ENCODE data around the gene NCOA6. TPM values are rescaled to one million over a fixed set of nuclear protein-coding genes. Genes with fewer than 3 reads are reported as not detected.
"Not testable (repeated sequence)": the region's sequence is repeated elsewhere in the genome, so short reads cannot be mapped to it uniquely, and the experiment has no call there.

NCOA6 gene
- total RNA-seq, 1 experiment from 2014 or later = 8.2 TPM

DNA sequence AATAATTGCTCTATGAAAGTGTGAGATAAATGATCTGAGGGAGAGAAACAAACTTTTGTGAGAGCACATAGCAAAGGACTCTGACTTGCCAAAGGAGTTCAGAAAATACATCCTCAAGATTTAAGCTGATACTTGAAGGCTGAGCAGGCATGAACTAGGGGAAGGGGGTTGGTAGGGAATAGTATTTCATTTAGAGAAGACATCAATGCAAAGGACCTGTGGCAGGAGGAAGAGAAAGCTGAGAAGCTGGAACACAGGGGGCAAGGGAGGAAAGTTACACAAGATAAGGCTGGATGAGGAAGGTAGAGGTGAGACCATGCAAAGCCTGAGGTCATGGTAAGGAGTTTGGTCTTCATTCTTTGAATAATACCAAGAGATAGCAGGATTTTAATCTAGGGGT is 50.6 kb downstream of the NCOA6 start:
- no peak for DNase-seq (ENCODE audit: low spot score)

DNA sequence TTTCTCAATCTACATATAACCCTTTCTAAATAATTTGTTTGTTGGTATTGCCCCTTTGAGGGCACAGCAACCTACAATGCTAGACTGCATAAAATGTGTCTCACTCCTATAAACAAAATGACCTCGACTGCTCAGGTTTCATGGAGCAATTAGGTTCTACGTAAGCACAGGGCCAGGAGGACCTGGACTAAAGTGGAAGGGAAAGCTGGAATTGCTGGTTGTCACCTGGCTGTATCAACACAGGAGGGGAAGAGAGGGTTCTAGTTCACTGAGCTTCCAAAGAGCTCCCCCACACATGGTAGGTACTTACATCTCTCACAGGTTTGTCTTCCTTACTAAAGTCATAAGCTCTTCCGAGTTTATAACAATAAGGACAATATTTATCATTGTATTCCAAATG is 51.0 kb downstream of the NCOA6 start:
- no peak for DNase-seq (ENCODE audit: low spot score)

DNA sequence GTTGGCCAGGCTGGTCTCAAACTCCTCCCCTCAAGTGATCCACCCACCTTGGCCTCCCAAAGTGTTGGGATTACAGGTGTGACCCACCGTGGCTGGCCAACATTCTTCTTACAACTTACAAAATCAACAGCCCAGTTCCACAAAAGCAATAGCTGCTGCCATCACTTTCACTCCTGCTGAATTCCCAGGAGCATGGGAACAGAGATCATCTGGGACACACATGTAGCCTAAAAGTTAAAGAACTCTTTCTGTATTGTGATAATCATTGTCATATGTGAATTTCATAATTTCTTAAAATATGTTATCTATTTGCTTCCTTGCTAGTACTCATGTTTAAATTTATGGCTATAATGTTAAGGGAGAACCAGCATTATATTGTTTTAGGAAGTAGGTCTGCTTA is 51.7 kb downstream of the NCOA6 start:
- DNase-seq (ENCODE audit: low spot score) = no peak

DNA sequence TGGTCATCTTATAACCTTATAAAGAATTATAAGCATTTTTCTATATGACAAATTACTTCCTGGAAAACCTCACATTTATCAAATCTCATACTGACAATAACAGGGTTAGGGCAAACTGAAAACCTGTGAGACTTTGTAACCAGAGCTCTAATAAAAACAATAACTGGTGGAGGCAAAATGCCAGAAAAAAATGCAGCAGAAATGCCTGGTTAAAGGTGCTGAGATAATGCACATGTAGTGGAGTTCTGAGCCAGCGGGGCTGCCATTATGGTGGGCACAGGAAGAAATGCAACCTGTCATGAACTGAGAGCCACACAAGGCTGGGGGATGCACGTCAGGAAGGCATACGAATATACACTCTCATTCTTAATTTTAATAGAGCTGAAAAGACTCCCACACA is 53.0 kb downstream of the NCOA6 start:
- DNase-seq (ENCODE audit: low spot score) = no peak

DNA sequence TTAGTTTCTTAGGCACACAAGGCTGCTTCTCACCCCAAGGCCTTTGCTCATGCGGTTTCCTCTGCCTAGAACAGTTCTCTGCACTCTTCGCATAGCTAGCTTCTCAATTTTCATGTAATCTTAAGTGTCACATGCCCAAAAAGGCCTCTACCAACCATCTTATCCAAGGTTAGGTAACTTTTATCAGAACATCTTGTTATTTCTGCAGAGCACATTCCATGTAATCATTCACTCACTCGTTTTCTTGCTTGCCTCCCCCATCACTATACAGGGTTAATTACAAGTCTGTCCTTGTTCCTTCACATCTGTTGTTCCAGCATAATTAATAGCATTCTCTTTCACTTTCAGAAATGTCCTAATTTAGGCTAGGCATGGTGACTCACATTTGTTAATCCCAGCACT is 53.8 kb downstream of the NCOA6 start:
- no peak for DNase-seq (ENCODE audit: low spot score)

DNA sequence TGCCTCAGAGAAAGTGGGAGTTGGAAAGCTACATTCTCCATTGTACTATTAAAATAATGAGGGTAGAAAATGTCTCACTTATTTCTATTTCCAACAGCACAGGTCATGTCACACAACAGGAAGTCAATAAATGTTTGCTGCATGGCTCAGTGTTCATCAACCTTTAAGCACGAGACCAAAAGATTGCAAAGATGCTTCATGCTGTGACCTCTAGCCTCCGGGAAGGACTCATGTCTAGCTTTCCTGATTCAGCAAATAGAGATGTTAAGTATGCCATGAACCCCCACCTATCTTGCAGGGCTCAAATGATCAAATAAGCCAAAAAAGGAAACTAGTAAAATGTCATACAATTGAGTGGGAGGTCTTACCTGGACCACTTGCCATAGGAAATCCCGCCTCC is 57.4 kb downstream of the NCOA6 start:
- peak; percentile 46 for DNase-seq (ENCODE audit: low spot score)

DNA sequence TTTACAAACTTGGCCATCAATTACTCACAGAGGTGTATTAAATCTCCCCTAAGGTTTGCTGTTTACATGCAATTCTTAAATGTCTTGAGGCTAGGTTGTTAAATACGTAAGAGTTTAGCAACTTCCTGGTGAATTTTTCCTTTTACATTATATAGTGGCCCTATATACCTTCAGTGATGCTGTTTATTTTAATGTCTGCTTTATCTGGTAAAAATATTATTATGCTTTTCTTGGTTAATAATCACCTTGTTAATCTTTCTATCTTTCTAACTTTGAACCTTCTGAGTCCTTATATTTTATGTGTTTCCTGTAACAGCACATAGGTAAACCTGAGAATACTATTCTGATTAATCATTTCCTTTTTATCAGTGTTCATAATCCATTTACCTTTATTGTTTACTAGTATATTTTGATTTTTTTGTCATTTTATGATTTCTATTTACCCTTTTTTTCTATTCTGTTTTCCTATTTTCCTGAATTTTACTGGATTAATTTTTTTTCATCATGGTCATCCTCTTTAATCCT is 63.4 kb downstream of the NCOA6 start:
- DNase-seq (ENCODE audit: low spot score) = no peak

DNA sequence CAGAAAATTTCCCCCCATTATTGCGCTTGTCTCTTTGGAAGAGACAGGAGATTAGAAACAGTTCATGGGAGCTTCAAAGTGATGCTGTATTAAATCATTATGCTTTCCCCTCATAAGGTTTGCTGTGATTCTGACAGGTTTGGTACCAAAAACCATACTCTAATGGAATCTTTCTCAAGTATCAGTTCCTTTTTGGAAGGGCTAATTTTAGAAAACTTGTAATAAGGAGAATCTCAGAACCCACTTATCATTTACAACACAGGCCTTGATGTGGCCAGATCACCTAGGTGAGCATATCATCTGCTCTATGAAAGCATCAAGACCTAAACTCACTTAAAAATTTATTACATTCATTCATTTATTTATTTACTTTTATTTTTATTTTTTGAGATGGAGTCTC is 70.1 kb downstream of the NCOA6 start:
- no peak for DNase-seq (ENCODE audit: low spot score)

DNA sequence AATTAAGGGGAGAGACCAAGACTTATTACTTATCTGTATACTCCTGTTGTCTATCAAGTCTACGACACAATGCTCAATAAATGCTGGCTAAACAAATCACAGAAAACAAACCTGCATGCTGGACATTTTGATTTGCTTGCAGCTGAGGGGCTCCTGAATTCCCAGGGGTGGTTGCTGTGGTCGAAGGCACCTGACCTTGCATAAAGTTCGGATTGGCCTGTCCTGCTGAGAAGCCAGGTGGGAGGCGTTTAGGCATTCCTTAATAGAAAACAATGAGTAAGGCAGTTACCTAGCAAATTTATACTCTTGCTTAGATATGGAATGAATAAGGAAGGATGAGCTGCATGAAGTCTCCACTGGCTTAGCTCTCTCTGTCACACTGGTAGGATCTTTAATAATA is 70.8 kb downstream of the NCOA6 start:
- no peak for DNase-seq (ENCODE audit: low spot score)

DNA sequence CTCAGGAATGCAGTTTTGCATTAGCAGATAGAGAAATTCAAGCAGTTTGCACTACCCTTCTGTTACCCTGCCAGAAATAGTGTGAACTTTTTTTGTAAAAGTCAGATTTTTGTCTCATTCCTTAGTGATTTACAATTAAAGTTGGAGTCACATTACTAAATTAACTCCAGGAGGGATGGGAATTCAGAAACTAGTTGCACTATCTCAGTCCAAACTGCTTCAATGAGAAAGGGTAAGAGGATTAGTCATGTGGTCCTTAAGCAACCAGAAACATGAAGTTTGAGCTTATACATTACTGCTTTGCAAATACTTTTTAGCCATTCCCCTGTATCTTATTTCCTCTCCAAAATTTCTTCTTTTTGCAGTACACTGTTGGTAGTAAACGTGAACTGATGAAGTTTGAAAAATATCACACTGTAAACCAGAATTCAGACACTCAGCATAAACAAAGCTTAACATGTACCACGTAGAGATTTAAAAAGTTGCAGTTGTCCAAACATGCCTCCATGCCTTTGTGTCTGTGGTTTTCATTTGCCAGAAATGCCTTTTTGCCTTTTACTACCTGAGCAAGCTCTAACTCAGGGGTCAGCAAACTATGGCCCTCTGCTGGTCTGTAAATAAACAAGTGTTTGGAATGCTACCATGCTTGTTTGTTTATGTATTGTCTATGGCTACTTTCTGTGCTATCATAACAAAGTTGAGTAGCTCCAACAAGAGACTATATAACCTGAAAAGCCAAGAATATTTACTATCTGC is 71.6 kb downstream of the NCOA6 start:
- DNase-seq (ENCODE audit: low spot score) = no peak

DNA sequence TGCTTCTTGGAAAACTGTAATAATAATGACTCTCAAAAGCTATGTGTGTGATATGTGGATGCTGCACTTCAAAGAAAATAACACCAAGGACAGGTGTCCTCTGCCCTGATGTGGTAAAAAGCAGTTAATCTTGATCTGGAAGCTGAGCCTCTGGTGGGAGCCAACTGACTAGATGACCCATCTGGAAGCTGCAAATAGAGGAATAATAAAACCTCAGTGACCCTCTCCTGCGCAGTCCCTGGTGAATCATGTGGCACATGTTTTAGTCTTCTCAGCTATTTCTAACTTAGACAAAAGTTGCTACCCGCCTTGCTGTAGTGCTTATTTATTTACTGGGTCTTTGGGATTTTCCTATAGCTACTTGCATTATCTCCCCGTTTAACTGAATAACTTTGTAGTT is 74.0 kb downstream of the NCOA6 start:
- no peak for DNase-seq (ENCODE audit: low spot score)

DNA sequence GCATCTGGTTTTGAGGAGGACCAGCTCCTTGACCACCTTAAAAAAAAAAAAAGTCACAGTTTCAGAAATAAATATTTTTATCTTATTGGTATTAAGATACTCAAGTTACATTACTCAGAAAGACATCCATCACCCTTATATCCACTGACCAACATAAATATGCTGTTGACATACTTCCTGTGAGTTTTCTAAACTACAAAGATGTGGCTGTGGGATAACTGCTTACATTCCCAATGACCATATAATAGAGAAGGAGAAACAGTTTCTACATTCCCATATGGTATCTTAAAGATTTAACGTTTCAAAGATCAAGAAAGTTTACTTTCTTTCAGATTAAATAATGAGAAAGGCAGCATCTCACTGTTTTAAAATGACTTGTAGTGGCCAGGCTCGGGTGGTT is 75.0 kb downstream of the NCOA6 start:
- DNase-seq (ENCODE audit: low spot score) = no peak

DNA sequence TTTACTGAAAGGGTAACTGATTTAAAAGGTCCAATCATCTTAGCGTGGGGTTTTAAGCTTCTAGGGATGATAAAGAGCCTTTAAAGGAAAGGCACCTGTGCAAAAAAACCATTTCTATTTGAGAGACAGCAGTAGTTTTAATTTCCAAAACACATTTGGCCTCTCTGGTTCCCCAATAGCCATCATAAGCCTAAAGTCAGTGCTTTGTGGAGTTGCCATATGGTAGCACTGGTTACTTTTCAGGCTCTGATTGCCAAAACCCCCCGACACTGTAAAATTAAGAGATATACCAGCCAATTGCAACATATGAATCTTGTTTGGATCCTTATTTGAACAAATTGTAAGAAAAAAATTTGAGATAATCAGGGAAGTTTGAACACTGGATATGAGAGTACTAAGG is 76.7 kb downstream of the NCOA6 start:
- no peak for DNase-seq (ENCODE audit: low spot score)

DNA sequence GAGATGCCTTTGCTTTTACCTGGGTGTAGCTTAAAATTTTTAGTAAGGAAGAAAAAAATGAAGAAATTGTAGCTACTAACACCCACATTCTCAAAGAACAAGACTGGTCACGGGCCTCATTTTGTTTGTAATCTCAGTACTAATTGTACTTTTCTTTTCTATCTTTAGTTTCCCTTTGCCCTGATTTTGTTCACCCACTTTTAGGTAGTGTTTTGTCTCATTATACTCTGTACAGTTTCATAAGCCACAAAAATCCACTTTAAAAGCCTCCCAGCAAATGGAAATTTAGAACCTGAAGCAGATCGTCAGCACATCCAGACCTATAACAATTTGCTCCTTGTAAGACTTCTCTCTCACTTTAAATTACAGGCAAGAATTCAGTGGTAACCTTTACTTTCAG is 78.0 kb downstream of the NCOA6 start:
- no peak for DNase-seq (ENCODE audit: low spot score)

DNA sequence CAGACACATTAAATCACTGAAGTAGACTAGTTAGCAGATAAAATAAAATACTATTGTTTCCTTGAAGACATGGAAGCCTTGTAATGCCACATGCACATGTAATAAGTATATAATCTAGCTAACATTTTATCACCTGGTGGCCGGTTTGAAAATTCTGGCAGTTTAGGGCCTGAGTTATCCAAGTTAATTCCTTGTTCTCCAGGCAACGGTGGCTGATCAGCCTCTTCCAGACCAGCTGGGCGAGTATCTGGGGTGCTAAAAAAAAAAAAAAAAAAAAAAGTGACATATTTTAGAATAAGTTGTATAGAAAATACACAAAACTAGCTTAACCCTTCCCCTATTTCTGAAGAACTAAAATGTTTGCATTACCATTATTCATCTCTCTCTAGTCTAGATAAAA is 78.8 kb downstream of the NCOA6 start:
- no peak for DNase-seq (ENCODE audit: low spot score)

DNA sequence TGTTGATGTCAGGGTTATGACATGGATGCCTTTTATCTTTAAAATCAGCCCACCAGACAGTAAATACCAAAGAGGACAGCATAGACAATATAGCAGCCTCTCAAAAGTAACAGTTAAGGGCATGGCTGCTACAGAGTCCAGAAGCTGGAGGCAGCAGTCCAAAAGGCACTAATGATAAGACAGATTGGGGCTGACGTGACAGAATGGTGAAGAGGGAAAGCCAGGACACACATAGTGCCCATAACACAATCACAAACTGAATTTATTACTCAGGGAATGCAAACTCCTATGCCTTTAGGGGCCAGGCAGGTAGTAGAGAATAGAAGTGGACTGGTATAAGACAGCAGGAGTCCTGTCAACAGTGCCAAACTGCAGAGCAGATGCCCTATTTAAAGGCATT is 80.6 kb downstream of the NCOA6 start:
- no peak for DNase-seq (ENCODE audit: low spot score)

DNA sequence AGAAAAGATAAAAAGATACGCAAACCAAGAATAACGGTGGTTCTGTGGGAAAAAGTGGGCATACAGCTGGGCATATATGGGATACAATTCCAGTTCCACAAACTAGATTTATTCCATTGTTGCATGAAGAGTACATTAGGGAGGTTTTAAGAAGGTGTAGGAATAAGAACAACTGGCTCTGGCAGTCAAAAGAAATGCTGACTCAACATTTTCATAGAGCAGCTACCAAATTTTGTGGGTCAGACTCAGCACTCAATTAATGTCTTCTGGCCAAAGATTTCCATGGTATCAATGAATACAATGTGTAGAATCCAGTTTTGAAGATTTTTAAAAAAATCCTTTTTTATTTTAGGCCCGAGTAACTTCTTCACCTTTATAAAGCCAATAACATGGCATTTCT is 81.1 kb downstream of the NCOA6 start:
- DNase-seq (ENCODE audit: low spot score) = no peak

DNA sequence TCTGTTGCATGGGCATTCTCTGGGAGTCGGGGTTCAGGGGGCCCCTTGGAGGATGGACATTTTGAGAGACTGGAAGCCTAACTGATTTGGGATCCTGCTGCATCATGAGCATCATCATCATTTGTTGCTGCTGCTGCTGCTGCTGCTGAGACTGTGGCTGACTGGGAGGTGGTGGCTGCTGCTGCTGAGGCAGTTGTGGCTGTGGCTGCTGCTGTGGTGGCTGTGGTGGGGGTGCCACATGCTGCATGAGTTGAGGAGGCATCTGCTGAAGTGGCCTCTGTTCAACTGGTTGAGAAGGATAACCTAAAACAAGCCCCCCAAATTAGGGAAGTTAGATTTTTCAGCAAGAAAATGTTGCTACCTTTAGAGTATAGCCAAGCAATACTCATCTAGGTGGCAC is 82.4 kb downstream of the NCOA6 start:
- DNase-seq (ENCODE audit: low spot score) = no peak

DNA sequence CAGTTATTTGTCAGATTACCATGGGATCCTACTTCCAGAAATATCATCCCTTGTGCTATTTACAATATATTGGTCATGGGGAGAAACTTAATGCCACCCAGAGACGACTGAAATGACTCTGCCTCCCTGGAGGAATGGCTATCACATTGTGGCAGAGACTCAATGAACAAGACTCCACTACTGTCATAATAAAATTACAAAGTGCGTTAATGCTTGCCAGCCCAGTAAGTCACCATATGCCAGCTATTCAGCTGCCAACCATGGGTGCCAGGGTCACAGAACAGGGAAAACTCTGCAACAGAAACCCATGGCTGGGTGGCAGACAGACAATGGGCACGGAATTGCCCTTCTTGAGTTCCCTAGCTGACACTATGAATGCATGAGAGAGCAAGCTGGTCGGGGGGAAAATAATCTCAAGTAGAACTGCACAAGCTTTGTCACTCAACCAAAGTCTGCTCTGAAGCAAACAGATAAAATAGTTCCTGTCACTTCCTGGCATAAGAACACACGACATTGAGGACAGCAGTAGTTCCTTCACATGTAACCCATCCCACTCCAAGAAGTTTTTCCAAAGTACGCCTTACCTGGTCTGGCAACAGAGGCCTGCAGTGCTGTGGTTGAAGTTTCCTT is 89.2 kb downstream of the NCOA6 start:
- no peak for DNase-seq (ENCODE audit: low spot score)

DNA sequence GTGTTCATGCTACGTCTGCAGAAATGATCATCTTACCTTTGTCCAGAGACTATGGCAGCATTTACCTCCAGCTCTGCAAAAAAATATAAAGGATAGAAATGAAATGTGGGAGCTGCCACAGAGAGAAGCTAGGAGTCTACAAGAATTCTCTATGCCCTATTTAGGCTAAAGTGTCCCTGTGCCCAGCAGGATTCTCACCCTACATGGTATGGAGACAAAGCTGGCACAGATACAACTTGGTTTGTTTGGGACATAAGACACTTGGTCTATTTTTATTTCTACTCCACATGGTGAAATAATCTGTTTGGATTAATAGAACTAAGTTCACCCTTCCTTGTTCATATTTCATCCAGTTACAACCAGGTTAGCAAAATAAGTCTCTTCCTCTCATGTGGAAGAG is 92.9 kb downstream of the NCOA6 start:
- DNase-seq (ENCODE audit: low spot score) = no peak

DNA sequence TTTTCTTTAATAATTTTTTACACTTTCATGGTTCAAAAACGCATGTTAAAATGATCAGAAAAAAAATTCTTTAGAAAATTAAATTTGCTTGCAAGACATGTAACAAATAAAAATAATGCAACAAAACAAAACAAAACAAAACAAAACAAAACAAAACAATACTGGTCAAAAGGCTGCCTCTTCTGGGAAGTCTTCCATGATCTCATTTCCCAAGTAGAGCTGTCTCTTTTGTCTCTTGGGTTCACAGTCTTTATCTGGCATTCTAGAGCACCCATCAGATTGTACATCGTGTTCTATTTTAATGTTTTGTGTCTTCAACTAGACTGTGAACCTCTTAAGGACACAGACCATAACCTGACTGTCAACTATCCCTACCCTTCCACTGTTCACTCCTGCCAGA is 96.0 kb downstream of the NCOA6 start:
- DNase-seq (ENCODE audit: low spot score) = no peak

DNA sequence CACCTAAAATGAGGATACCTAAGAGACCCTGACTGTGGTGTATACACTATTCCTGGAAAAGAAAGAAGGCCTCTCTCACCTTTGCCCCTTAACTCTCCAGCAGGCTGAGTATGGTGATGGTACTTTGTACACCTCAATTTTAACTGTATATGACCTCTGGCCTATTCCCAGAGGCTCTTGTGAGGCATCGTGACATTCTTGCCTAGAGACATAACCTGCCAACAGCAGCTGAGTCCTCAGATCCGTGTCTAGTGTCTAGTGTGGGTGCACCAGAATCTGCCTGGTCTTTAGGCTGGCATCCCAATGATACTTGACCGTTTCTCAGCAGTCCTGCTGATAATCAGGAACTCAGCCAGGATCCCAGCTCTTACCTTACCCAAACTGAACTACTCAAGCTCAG is 101.3 kb downstream of the NCOA6 start:
- no peak for DNase-seq (ENCODE audit: low spot score)

DNA sequence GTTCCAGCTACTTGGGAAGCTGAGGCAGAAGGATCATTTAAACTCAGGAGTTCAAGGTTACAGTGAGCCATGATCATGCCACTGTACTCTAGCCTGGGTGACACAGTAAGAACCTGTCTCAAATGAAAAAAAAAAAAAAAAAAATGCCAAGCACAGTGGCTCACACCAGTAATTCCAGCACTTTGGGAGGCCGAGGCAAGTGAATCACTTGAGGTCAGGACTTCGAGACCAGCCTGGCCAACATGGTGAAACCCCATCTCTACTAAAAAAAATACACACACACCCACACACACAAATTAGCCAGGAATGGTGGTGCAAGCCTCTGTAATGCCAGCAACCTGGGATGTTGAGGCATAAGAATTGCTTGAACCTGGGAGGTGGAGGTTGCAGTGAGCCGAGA is 102.9 kb downstream of the NCOA6 start:
- DNase-seq (ENCODE audit: low spot score) = not testable (repeated sequence)

DNA sequence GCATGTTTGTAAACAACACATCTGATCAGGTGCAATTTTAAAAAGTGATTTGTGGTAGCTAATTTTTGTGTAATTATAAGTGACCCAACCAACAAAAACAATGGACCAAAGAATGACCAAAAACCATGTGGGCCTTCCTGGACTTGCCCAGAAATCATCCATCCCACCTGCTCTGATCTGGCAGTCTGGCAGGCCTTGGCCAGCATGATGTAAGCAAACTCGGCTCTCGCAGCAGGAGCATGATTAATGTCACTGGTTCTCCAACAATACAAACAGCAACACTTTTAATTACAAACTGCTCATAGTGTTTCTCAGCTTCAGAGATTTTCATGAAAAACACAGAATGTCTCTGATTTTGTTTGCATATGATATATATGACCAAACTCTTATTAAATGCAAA is 105.2 kb downstream of the NCOA6 start:
- no peak for DNase-seq (ENCODE audit: low spot score)
